GM18517 (cell line): ENCODE data around the gene PAPLN.
"Not testable (repeated sequence)": the region's sequence is repeated elsewhere in the genome, so short reads cannot be mapped to it uniquely, and the experiment has no call there.

Experiments used
- ATAC-seq: cut with Tn5 transposase; IDR thresholded peaks from one replicate; pipeline ENCODE4 v1.9.1; 2021; ENCODE audit warnings: mild to moderate bottlenecking, moderate library complexity; ENCODE audit not compliant: unreplicated experiment

PAPLN gene, protein sequence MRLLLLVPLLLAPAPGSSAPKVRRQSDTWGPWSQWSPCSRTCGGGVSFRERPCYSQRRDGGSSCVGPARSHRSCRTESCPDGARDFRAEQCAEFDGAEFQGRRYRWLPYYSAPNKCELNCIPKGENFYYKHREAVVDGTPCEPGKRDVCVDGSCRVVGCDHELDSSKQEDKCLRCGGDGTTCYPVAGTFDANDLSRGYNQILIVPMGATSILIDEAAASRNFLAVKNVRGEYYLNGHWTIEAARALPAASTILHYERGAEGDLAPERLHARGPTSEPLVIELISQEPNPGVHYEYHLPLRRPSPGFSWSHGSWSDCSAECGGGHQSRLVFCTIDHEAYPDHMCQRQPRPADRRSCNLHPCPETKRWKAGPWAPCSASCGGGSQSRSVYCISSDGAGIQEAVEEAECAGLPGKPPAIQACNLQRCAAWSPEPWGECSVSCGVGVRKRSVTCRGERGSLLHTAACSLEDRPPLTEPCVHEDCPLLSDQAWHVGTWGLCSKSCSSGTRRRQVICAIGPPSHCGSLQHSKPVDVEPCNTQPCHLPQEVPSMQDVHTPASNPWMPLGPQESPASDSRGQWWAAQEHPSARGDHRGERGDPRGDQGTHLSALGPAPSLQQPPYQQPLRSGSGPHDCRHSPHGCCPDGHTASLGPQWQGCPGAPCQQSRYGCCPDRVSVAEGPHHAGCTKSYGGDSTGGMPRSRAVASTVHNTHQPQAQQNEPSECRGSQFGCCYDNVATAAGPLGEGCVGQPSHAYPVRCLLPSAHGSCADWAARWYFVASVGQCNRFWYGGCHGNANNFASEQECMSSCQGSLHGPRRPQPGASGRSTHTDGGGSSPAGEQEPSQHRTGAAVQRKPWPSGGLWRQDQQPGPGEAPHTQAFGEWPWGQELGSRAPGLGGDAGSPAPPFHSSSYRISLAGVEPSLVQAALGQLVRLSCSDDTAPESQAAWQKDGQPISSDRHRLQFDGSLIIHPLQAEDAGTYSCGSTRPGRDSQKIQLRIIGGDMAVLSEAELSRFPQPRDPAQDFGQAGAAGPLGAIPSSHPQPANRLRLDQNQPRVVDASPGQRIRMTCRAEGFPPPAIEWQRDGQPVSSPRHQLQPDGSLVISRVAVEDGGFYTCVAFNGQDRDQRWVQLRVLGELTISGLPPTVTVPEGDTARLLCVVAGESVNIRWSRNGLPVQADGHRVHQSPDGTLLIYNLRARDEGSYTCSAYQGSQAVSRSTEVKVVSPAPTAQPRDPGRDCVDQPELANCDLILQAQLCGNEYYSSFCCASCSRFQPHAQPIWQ

DNA sequence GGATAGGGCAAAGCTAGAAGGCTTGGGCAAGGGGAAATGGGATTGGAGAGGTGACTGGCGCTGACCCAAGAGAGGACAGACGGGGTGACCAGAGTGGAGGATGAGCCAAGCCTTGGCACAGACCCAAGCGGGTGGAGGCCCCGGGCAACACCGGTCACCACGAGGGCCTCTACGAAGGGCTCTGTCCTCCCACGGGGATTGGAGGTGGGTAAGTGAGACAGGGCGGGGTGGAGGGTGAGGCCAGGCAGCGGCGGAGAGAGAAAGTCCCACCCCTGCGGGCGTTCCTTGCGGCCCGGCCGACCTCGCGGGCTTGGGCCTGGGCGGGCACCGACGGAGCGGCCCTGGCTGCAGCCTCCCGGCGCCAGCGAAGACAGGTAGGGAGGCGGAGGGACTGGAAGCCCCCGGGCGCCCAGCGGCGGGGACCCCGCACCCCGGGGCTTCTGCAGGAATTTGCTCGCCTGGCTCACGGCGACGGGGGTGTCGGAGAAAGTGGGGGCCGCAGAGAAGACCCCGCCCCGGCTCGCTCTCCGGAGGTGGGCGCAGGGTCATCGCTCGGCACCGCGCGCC lies at the start of gene PAPLN:
Gene PAPLN, plus strand, starts transcription at position 288 of the 567 bp plus-strand sequence. CDS start 2,273 bp downstream, outside the sequence.
- no peak for ATAC-seq

DNA sequence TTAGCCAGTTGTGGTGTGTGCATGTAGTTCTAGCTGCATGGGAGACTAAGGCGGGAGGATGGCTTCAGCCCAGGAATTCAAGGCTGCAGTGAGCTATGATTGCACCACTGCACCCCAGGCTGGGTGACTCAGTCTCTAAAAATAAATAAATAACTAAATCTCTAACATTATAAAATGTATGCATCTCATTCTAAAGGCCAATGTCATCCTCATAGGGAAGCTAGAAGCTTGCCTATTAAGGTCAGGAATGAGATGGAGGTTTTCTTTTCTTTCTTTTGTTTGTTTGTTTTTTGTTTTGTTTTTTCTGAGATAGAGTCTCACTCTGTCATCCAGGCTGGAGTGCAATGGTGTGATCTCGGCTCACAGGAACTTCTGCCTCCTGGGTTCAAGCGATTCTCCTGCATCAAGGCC lies 48.8 kb upstream of the PAPLN start:
- no peak for ATAC-seq

DNA sequence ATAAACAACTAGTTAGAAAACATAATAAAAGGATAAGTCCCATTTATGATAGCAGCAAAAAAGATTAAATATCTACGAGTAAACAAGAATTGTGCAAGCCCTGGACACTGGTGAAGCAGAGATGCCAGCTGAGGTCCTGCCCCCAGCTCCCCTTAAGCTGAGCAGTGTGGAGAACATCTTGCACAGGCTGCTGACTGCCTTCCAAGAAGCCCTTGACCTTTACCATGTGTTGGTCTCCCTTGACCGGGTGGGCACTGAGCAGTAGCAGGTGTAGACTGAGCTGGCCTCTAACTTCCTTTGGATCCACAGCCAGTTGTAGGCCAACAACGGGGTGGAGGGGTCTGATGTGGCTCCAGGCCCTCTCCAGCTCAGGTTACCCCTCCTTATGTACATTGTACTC lies 47.7 kb upstream of the PAPLN start:
- no peak for ATAC-seq

DNA sequence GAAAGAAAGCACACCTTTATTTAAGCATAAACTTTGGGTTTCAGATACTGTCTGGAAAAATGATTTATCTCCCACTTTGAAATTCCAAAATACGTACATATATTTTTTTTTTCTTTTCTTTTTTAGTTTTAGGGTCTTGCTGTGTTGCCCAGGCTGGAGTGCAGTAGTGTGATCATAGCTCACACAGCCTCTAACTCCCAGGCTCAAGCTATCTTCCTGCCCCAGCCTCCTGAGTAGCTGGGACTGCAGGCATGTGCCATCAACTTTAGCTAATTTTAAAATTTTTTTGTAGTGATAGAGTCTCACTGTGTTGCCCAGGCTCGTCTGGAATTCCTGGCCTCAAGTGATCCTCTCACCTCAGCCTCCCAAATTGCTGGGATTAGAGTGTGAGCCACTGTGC lies 45.9 kb upstream of the PAPLN start:
- no peak for ATAC-seq

DNA sequence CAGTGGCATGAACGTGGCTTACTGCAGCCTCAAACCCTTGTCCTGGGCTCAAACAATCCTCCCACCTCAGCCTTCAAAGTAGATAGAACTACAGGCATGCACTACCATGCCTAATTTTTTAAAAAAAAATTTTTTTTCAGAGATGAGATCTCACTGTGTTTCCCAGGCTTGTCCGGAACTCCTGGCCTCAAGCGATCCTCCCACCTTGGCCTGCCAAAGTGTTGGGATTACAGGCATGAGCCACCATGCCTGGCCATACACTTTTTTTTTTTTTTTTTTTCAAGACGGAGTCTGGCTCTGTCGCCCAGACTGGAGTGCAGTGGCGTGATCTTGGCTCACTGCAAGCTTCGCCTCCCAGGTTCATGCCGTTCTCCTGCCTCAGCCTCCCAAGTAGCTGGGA lies 43.0 kb upstream of the PAPLN start:
- not testable (repeated sequence) for ATAC-seq

DNA sequence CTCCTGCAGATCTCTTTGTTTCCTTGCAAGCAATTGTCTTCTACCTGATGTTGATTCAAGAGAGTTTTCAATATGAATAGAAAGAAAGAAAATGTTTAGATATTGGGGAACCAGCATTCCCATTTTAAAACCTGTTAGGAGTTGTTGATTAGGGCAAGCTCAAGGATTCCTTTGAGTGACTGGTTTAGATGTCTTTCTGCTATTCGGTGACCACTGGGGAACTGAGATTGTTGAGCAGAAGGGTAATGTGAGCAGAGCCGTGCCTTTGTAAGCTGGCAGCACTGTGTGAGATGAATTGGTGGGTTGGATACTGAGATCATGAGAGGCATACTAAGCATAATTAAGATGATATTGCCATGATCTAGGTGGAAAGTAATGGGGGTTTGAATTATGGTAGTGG lies 39.1 kb upstream of the PAPLN start:
- no peak for ATAC-seq

DNA sequence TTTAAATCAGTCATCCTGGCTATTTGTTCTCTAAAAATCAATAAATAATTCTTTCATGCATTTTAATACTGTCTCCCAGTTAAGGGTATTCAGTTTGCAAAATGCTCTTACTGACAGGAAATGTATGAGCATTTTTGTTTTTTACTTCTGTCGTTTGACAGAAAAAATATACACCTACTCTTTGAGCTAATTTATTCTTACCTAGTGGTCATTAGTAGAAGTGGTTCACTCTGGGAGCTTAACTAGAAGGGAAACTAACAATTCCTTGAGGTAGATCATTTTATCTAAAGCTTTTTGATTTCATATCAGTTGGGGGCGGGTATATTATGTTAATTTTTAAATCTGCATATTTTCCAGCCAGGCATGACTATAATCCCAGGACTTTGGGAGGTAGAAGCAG lies 33.8 kb upstream of the PAPLN start:
- no peak for ATAC-seq

DNA sequence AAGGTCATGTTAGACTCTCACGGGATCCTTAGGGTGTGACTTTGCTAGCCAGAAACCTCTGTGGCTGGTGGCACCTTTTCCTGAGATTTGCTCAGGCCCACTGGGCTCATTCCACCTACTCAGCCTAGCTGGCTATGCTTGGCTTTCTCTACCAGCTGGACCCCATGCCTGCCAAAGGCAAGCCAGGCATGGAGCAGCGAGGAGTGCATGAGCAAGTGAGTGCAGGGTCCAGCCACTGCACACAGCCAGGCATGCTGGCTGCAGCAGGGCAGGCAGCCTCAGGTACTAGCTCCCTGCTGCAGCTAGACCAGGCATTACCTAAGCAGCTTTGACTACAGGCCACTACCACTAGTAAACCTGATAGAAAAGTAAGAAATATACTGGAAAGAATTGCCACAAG lies 29.7 kb upstream of the PAPLN start:
- no peak for ATAC-seq

DNA sequence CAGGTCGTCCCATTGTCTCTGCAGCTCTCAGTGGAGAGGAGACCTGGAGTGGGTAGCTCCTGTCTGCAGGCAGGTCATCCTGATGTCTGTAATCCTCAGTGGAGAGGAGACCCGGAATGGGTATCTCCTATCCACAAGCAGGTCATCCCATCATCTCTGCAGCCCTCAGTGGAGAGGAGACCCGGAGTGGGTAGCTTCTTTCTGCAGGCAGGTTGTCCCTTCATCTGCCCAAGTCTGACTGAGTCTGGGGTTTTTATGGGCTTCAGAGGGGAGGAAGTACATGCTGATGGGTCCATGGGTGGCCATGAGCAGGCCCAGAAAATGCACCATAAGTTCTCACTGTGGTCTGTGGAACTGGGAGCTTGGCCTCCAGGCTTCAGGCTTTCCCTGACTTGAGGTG lies 28.9 kb upstream of the PAPLN start:
- ATAC-seq = no peak

DNA sequence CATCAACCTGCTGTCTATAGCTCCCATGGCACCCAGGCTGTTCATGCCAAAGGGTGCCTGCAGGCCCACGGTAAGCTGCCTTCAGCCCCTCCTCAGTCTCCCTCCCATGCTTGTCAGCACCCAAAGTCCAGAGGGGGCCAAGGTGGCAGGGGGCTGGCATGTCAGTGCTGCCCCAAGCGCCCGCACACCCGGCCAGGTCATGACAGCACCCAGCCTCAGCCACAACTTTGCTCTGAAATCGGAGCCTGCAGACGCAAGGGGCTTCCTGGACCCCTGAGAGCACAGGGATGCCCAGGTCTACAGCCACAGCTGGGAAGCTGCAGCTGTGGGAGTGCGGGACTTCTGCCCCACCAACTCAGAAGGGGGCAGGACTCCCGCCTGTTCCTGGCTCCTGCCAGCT lies 28.5 kb upstream of the PAPLN start:
- no peak for ATAC-seq

DNA sequence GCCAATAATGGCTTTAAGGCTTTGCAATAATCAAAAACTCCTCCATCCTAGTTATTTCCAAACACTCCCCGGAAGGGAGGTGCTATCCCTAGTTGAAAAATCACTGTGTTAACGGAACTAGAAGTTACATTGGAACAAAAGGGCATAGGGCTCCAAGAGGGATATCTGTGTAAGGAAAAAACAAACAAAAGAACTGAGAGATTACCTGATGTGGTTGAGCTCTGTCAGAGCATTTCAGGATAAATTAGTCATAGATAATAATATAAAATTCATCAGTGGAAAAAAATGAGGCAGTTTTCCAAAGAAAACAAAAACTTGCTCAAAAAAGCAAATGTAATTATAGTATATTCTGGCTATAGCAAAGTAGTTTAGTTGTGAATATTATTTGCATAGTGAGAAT lies 27.4 kb upstream of the PAPLN start:
- no peak for ATAC-seq

DNA sequence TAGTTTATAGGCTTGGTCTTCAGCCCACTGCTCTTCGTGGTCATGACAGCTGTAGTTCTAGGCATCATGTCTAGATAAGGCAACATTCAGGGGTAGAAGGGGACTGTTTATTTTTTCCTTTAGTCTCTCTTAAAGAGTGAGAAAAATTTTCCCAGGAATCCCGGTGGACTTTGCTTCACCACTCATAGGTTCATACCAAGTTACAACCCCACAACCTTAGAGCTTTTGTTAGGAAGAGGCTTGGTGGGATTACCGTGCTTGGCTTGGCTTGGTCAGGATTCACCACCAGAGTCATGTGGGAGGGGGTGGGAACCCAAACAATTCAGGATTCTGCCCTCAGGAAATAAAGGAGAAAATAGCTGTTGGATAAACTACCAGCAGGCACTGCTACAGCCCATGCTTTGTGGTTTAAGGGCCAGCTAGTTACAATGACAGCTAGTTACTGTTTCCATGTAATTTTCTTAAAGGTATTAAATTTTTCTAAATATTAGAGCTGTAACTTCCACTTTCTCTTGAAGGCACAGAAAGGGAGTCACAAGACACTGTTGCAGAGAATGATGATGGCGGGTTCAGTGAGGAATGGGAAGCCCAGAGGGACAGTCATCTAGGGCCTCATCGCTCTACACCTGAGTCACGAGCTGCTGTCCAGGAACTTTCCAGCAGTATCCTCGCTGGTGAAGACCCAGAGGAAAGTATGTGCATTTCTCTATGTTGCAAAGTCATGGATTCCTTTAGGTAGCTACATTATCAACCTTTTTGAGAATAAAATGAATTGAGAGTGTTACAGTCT lies 25.9 kb upstream of the PAPLN start:
- no peak for ATAC-seq

DNA sequence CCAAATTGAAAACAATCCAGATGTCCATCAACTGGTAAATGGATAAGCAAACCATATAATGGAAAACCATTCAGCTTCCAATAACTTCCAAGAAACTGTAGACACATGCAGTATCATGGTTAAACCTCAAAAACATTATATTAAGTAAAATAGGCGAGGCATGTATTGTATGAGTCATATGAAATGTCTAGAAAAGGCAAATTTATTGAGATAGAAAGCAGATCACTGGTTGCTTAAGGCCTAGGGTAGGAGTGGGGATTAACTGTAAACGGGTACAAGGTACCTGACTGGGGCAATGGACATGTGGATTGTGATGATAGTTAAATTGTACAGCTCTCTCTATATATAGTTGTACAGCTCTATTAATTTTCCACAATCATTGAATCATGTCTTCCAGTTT lies 21.3 kb upstream of the PAPLN start:
- no peak for ATAC-seq

DNA sequence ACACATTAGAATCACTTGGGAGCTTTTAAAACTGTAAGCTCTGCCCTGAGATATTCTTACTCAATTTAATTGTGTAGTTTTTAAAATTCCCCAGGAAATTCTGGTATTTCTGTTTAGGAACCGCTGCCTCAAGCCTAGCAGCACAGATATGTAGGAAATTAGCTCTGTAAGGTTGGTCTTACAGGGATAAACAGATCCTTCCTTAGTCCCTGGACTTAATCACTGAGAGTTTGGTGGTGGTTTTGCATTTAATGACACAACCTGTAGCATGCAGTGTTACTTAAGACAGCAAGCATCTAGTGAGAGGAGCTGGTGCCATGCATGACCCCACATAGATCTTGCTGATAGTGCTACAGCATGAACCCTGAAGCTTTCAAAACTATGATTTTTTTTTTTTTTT lies 19.9 kb upstream of the PAPLN start:
- no peak for ATAC-seq

DNA sequence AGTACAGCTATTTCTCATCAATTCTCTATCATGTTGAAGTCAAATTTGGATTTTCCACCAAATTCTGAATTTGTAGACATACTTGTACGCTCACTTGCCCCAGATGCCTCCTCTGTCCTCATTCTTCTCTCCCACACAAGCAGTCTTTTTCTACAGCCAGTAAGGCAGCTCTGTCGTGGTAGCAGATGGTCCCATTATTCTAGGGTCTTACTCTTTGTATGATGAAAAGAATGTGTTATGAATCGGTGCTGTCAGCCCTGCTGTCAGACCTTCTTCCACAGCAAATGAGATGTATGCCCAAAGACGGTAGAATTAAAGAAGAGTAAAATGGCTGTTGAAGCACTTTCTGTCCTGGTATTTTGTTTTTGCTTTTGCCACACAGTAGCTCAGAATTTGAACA lies 17.2 kb upstream of the PAPLN start:
- ATAC-seq = no peak

DNA sequence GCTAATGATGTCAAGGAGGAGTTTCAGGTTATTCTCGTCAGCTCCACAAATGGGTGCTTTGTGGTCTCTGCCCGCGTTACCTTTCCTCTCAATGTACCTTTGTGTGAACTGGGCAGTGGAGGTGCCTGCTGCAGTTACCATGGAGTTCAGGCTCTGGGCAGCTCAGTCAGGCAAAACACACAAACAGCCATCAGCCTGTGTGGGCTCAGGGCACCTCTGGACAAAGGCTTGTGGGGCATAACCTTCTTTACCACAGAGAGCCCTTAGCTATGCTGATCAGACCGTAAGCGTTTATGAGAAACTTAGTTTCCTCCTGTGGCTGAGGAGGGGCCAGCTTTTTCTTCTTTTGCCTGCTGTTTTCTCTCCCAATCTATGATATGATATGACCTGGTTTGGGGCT lies 16.7 kb upstream of the PAPLN start:
- ATAC-seq = no peak

DNA sequence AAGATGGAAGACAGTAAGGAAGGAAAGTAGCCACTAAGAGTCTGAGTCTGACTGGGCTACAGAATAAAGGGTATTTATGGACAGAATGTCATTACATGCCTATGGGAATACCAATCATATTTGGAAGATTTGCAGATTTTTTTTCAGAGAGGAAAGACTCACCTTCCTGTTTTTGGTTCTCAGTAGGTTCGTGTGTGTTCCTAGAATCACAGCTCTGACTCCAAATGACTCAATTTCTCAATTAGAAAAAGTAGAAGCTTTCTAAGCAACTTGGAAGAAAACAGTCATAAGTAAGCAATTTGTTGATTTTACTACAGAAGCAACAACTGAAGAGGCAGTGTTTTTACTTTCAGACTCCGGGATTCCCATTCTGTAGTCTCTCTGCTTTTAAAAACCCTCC lies 15.4 kb upstream of the PAPLN start:
- no peak for ATAC-seq

DNA sequence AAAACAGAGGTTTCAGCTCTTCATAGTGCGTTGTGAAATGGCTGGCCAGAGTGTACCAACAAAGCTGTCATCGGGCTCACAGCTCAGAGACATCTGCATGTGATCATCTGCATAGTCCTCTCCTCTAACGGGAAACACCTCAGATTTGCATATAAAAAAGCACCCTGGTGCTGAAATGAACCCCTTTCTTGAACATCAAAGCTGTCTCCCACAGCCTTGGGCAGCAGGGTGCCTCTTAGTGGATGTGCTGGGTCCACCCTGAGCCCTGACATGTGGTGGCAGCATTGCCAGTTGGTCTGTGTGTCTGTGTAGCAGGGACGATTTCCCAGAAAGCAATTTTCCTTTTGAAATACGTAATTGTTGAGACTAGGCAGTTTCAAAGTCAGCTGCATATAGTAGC lies 14.3 kb upstream of the PAPLN start:
- ATAC-seq = no peak

DNA sequence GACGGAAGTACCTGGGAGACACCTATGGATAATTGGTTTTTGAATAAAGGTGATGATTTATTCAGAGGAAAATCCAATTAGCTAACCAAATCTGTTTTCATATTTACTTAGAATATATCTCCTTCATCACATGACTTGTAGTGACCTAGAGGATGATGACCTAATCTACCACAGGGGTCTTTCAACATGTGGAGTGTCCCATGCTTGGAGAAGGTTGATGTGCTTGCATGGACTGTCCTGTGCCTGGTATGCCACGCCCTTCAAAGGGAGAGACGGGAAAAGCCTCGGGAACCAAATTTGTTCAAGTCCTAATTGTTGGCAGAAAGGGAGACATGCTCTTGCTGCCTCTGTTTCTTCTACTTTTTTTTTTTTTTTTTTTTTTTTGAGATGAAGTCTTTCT lies 11.8 kb upstream of the PAPLN start:
- no peak for ATAC-seq
